Mucosa of descending colon (tissue), 3 donors: Measurements from ENCODE around the gene FAM53B. TPM values are rescaled to one million over a fixed set of nuclear protein-coding genes. Genes with fewer than 3 reads are reported as not detected.

Source experiments
- ATAC-seq: fragments of 200-7000 bp; cut with Tn5 transposase; one replicate; pipeline ENCODE4 v1.9.1; 2020; ENCODE audit warnings: mild to moderate bottlenecking, moderate library complexity
- DNase-seq, 3 donors: peaks; one replicate each; pipeline ENCODE4 v3.0.0-alpha.2; 2020
- H3K36me3 ChIP-seq: fragments of 200-600 bp; one replicate; pipeline ENCODE4 v1.8.0; 2021; ENCODE audit warnings: low read depth, mild to moderate bottlenecking
- H3K4me1 ChIP-seq: fragments of 200-600 bp; one replicate; pipeline ENCODE4 v1.8.0; 2021; ENCODE audit warnings: low read depth, mild to moderate bottlenecking
- H3K4me3 ChIP-seq: fragments of 200-600 bp; one replicate; pipeline ENCODE4 v1.8.0; 2021; ENCODE audit warnings: mild to moderate bottlenecking
- H3K9me3 ChIP-seq: fragments of 200-600 bp; one replicate; pipeline ENCODE4 v1.8.0; 2021; ENCODE audit warnings: mild to moderate bottlenecking
- CTCF ChIP-seq: fragments of 200-600 bp; IDR thresholded peaks from one replicate; pipeline ENCODE4 v1.8.0; 2022; ENCODE audit warnings: antibody characterized with exemption, mild to moderate bottlenecking
- intact Hi-C, 2 donors: fragments of 100-400 bp; cut with DNase I in 1 of 2; cut with micrococcal nuclease in 1 of 2; formaldehyde crosslinking; loops; one replicate each; pipeline versions ENCODE4 v1.11.0 to v1.11.1; 2022; cut with DNase I, micrococcal nuclease
- total RNA-seq, 3 donors: library from RNA; stranded (reverse); fragmentation: NEBNext Ultra II Directional in 2 of 3; extraction: Animal tissue kit (Norgen Biotek cat#: 25700) in 2 of 3; gene quantifications; one replicate each; pipeline versions ENCODE4 v1.2.1 to v1.2.4, GENCODE V29; 2021 to 2023
- donor health status: DM: no; HTN: no; CAD: no; lungs with moderate emphysema.
- donor health status: DM: no; HTN: no; CAD: no.
- donor health status: DM: no; HTN: yes; CAD: no.

The FAM53B gene
- total RNA-seq, 3 donors from 2014 or later: 37.2 to 48.0 (median 44.2) TPM

DNA sequence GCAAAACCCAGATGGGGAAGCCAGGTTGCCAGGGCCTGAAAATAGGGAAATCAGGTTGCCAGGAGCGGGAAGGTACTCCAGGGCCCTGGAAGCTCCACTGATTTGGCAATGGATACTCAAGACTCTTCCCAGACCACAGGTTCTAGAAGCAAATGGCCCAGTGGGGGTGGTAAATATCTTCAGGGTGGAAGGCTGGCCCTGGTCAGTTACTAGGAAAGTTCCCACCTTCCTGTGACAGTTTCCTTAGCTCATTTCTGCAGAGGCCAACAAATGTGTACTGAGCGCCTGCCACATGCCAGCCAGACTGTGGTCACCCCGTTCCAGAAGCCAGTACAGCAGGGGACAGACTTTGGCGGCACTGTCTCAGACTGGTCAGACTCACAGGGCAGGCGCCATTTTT, 113.6 kb downstream of the FAM53B start:
- DNase-seq (no peak), ATAC-seq (no peak)
- H3K4me1 ChIP-seq: peaks cover 24% of the 10 kb centered on the region
- TF ChIP-seq CTCF: no peak
- H3K4me3 ChIP-seq: no peak overlapping the region
- intact Hi-C loops: no loop called here
- H3K9me3 ChIP-seq: no peaks in the 10 kb centered on the region
- no peaks in the 10 kb centered on the region for H3K36me3 ChIP-seq

- TF ChIP-seq CTCF: no peak
- ATAC-seq: no peak
- Histone ChIP-seq H3K4me1 (peaks cover 24% of the 10 kb centered on the region), H3K9me3 (no peaks in the 10 kb centered on the region), H3K4me3 (no peak overlapping the region), H3K36me3 (no peaks in the 10 kb centered on the region)
- intact Hi-C loops: no loop called here
- DNase-seq: no peak
Observed at GRCh38 chr10:124629842-124630241, 114.3 kb downstream of the FAM53B start.

GRCh38 chr10:124629415-124629814, 114.8 kb downstream of the FAM53B start:
- peaks cover 24% of the 10 kb centered on the region for H3K4me1 ChIP-seq
- ATAC-seq: no peak
- intact Hi-C loops: no loop called here

DNA sequence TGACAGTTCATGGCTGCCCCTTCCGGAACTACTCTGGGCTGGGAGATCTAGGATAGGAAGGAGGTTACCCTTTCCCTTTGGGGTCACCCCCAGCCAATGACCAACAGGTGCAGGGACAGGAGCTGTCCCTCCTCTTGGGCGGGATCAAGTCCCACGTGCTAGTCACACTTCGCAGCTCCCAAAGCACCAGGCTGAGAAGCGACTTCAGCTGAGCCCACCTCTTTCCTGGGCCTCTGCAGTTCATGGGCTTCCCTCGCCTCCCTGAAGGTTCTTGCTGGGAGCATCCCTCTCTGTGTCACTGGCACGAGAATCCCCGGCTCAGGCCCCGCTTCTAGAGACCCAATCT, 115.5 kb downstream of the FAM53B start:
- H3K36me3 ChIP-seq: no peaks in the 10 kb centered on the region
- no peak for DNase-seq
- intact Hi-C loops: no loop called here
- peaks cover 24% of the 10 kb centered on the region for H3K4me1 ChIP-seq
- no peak for ATAC-seq
- TF ChIP-seq CTCF: no peak
- no peak overlapping the region for H3K4me3 ChIP-seq
- no peaks in the 10 kb centered on the region for H3K9me3 ChIP-seq

More at GRCh38 chr10:124629415-124629814, 114.8 kb downstream of the FAM53B start:
- no peak for TF ChIP-seq CTCF
- Histone ChIP-seq H3K9me3 (no peaks in the 10 kb centered on the region), H3K36me3 (no peaks in the 10 kb centered on the region), H3K4me3 (no peak overlapping the region)
- DNase-seq: no peak

GRCh38 chr10:124627866-124628675, 116.1 kb downstream of the FAM53B start:
- intact Hi-C loops: no loop called here
- Histone ChIP-seq H3K4me1 (peaks cover 24% of the 10 kb centered on the region), H3K9me3 (no peaks in the 10 kb centered on the region), H3K4me3 (no peak overlapping the region), H3K36me3 (no peaks in the 10 kb centered on the region)
- no peak for DNase-seq
- no peak for TF ChIP-seq CTCF
- ATAC-seq: no peak
